Kidney glomerular epithelial cell (primary cell): ENCODE data around the gene FBRS.
A peak's percentile ranks its signal among the peaks of the same experiment; 100 is the strongest.
"Not testable (repeated sequence)": the region's sequence is repeated elsewhere in the genome, so short reads cannot be mapped to it uniquely, and the experiment has no call there.

Experiments used
- DNase-seq: peaks from one replicate; lab custom pipeline; 2025; lab: John Stamatoyannopoulos, UW

The FBRS gene

DNA sequence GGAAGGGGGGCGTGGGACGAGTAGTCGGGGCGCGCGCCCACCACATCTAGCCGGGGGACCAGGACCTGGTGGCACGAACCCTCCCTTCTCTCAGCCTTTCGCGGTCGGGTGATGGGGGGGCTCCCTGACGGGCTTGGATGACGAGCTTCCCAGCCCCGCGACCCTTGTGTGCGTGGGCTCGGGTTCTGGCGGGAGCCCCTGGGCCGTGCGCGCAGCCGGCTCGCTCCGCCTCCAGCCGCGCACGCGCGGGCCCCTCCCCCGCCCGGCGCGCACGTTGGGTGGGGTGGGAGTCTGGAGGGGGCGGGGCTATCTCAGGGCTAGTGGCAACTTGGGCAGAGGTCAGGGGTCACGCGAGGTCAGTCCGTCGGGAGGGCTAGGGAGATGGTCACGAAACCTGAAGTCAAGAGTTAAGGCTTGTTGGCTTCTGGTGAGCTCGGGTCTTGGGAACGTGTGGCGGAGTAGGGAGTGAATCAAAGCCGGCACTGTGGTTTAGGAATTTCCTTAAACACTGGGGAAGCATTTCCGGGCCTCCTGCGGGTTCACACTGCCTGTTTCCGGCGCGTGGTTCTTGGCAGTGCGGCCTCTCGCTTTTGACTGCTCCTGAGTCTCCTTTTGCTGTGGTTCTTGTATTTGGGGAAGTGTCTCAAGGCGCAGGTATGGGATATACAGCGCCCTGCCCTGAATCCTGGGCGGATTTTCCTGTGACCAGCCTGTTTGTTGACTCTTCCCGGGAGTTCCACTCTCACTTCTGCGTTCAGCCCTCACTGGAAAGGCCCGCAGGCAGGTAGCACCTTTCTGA lies 40.8 kb downstream of the FBRS start, which contains the start of gene SRCAP:
SRCAP (plus strand) TSS at position 356 of the 799 bp plus-strand sequence. CDS start 1,654 bp downstream, outside the sequence.
- peak; percentile 67 for DNase-seq

- DNase-seq: no peak
Measured at GRCh38 chr16:30699615-30700099, 41.4 kb downstream of the FBRS start.

DNA sequence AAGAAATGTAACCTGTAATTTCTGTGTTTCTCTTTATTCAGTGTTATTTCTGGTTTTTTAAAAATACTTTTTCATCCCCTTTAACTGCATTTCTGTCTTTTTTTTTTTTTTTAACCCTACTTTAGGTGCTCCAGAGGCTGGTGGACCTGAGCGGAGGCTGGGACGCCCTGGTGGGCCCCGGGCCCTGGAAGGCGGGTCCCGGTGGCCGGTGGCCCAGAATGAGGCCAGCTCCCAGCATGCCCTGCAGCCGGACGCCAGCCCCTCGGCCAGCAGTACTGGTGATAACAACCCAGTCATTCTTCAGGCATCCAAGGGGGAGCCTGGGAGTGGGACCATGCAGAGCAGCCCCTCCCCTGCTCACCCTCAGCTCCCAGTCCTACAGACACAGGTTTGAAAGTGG lies 42.3 kb downstream of the FBRS start:
- DNase-seq: no peak

DNA sequence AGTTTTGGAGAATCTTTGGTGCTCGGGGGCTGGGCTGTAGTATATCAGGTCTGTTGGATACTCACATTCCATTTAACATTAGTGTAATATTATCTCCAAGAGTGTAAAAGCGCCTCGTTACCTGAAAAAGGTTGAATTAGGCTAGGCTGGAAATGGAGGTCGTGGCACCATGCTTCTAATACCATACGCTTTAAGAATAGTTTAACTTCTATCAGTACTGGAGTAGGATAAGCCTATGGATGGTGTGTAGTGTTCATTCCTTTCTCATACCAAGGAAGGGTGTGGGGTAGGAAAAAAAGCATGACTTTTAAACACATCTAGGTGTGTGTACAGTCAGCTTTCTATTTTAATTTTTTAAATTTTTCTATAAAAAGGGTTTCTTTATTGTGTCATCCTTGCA lies 42.7 kb downstream of the FBRS start:
- no peak for DNase-seq

- DNase-seq: not testable (repeated sequence)
Measured at GRCh38 chr16:30703071-30703470, 44.8 kb downstream of the FBRS start.

GRCh38 chr16:30703971-30704370 lies 45.7 kb downstream of the FBRS start:
- no peak for DNase-seq

GRCh38 chr16:30706046-30706445 lies 47.8 kb downstream of the FBRS start:
- DNase-seq: no peak

DNA sequence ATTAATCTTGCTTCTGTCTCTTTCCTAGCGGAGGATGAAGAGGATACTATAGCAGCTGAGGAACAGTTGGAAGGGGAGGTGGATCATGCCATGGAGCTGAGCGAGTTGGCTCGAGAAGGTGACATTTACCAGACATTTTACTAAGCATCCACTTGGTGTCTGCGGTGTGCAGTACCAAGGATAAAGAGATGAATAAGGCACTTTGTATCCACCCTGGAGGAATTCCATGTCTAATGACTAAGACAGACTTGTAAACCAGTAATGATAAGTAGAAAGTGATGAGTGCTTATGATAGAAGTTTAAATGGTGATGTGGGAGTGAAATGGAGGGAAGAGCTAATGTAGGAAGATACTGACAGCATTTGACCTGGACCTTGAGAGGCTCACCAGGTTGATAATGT lies 52.7 kb downstream of the FBRS start:
- DNase-seq: no peak

- DNase-seq: no peak
Measured at GRCh38 chr16:30711712-30712111, 53.5 kb downstream of the FBRS start.

DNA sequence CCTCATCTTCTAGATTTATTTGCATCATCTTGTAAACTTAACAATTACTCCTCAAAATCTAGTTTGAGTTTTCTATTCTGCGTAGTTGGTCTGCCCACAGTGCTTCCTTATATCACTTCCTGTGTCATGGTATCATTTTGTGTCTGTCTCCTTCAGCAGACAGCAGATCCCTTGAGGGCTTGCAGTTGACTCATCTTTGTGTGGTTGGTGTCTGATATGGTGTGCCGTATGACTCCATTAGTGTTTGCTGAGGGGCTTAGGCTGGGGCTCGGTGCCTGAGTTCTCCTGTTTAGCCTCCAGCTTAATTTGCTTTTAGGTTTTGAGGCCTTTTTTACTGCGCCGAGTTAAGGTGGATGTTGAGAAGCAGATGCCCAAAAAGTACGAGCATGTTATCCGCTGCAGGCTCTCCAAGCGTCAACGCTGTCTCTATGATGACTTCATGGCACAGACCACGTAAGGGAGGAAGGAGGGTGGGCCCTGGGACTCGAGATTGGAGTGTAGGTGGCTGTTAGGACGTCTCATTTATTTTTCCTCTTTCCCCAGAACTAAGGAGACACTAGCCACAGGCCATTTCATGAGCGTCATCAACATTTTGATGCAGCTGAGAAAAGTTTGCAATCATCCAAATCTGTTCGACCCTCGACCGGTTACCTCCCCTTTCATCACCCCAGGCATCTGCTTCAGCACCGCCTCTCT lies 57.7 kb downstream of the FBRS start:
- DNase-seq: no peak

GRCh38 chr16:30720086-30720485 lies 61.9 kb downstream of the FBRS start:
- DNase-seq: no peak
